HG02798 (cell line): Measurements from ENCODE around the gene PTPN3.

Experiments used
- ATAC-seq: cut with Tn5 transposase; IDR thresholded peaks from one replicate; pipeline ENCODE4 v1.9.1; 2021; ENCODE audit warnings: mild to moderate bottlenecking; ENCODE audit not compliant: unreplicated experiment, poor library complexity

PTPN3 gene

GRCh38 chr9:109506097-109506712 lies 8.1 kb upstream of the PTPN3 start:
- no peak for ATAC-seq

GRCh38 chr9:109504689-109505088 lies 6.6 kb upstream of the PTPN3 start:
- ATAC-seq = no peak

- ATAC-seq = no peak
Observed at GRCh38 chr9:109500421-109500974, 2.4 kb upstream of the PTPN3 start.

GRCh38 chr9:109499631-109500410 lies 1.7 kb upstream of the PTPN3 start:
- ATAC-seq = no peak

GRCh38 chr9:109499093-109499630 lies 1.1 kb upstream of the PTPN3 start:
- ATAC-seq = no peak

GRCh38 chr9:109497226-109498153 lies 617 bp downstream of the PTPN3 start:
- no peak for ATAC-seq

GRCh38 chr9:109496841-109497225 lies 1.3 kb downstream of the PTPN3 start:
- ATAC-seq = no peak

- no peak for ATAC-seq
Observed at GRCh38 chr9:109496218-109496617, 1.9 kb downstream of the PTPN3 start.

- no peak for ATAC-seq
Observed at GRCh38 chr9:109493648-109494047, 4.5 kb downstream of the PTPN3 start.

GRCh38 chr9:109491590-109491989 lies 6.5 kb downstream of the PTPN3 start:
- no peak for ATAC-seq

- ATAC-seq = no peak
Observed at GRCh38 chr9:109488791-109489492, 9.2 kb downstream of the PTPN3 start.

- no peak for ATAC-seq
Observed at GRCh38 chr9:109488351-109488750, 9.8 kb downstream of the PTPN3 start.

- no peak for ATAC-seq
Observed at GRCh38 chr9:109487247-109487646, 10.9 kb downstream of the PTPN3 start.

GRCh38 chr9:109483744-109484429 lies 14.2 kb downstream of the PTPN3 start:
- no peak for ATAC-seq

- ATAC-seq = no peak
Observed at GRCh38 chr9:109482391-109482916, 15.7 kb downstream of the PTPN3 start.

GRCh38 chr9:109481856-109482255 lies 16.3 kb downstream of the PTPN3 start:
- no peak for ATAC-seq

- ATAC-seq = no peak
Observed at GRCh38 chr9:109479822-109480221, 18.3 kb downstream of the PTPN3 start.

- ATAC-seq = no peak
Observed at GRCh38 chr9:109478665-109479380, 19.3 kb downstream of the PTPN3 start.
